Suprapubic skin (tissue), 4 donors: ENCODE results near the gene ARF3. TPM values are rescaled to one million over a fixed set of nuclear protein-coding genes. Genes with fewer than 3 reads are reported as not detected.

Experiments
- DNase-seq, 2 donors: peaks; one replicate each; pipeline ENCODE4 v3.0.0-alpha.2; 2019; ENCODE audit warnings: low spot score in 2 of 2
- H3K27ac ChIP-seq: fragments of 200-600 bp; sonication (generic); one replicate; pipeline ENCODE4 v1.5.1; 2019
- H3K27me3 ChIP-seq: fragments of 200-600 bp; sonication (generic); one replicate; pipeline ENCODE4 v1.5.1; 2019
- H3K36me3 ChIP-seq: fragments of 200-600 bp; sonication (generic); one replicate; pipeline ENCODE4 v1.5.1; 2019
- H3K4me1 ChIP-seq: fragments of 200-600 bp; sonication (generic); one replicate; pipeline ENCODE4 v1.5.1; 2019
- H3K4me3 ChIP-seq: fragments of 200-600 bp; sonication (generic); one replicate; pipeline ENCODE4 v1.5.1; 2019; ENCODE audit warnings: mild to moderate bottlenecking
- H3K9me3 ChIP-seq: fragments of 200-600 bp; sonication (generic); one replicate; pipeline ENCODE4 v1.5.1; 2019
- CTCF ChIP-seq, 2 donors: fragments of 200-600 bp in 1 of 2; fragments of 450-650 bp in 1 of 2; sonication (generic) in 1 of 2; IDR thresholded peaks; one replicate each; pipeline ENCODE4 v1.5.1; 2016 to 2019; ENCODE audit warnings: antibody characterized with exemption in 2 of 2, mild to moderate bottlenecking in 1 of 2, moderate library complexity in 1 of 2
- EP300 ChIP-seq: sonication (generic); formaldehyde crosslinking; IDR thresholded peaks from one replicate; pipeline ENCODE4 v1.6.1; 2017; ENCODE audit warnings: antibody characterized with exemption
- POLR2A ChIP-seq, 2 donors: fragments of 450-650 bp; IDR thresholded peaks; one replicate each; pipeline ENCODE4 v1.6.1; 2017; ENCODE audit warnings: antibody characterized with exemption in 2 of 2, mild to moderate bottlenecking in 2 of 2, moderate library complexity in 2 of 2
- POLR2AphosphoS5 ChIP-seq, 3 donors: sonication (generic); formaldehyde crosslinking; IDR thresholded peaks; one replicate each; pipeline ENCODE4 v1.6.1; 2017; ENCODE audit warnings: antibody characterized with exemption in 3 of 3
- WGBS: methylation state at CpG from one replicate; pipeline ENCODE4 v1.1.5; 2018; 5-methylcytosine and 5-hydroxymethylcytosine counted together
- total RNA-seq, 4 donors: library from RNA; depleted of rRNA; stranded (reverse); fragments of >200 nt; gene quantifications; one replicate each; pipeline ENCODE4 v1.1.0, GENCODE V29; 2016

Gene ARF3
- total RNA-seq, 4 donors from 2014 or later: 78.3 to 98.7 (median 87.7) TPM

- peaks cover 48% of the 10 kb centered on the region for H3K27me3 ChIP-seq
- TF ChIP-seq POLR2A (IDR thresholded peaks at IDR 0.05): no peak
- TF ChIP-seq EP300: no peak
- no peak for TF ChIP-seq POLR2AphosphoS5 (IDR thresholded peaks at IDR 0.05)
- no peak for TF ChIP-seq CTCF (IDR thresholded peaks at IDR 0.05)
- H3K36me3 ChIP-seq: no peaks in the 10 kb centered on the region
- 82% methylated on average over 3 of the region's 3 CpGs for whole genome bisulfite sequencing
- H3K9me3 ChIP-seq: no peaks in the 10 kb centered on the region
- DNase-seq: no peak
- no peak overlapping the region for H3K4me3 ChIP-seq
- no peak overlapping the region for H3K27ac ChIP-seq
- peaks cover 29% of the 10 kb centered on the region for H3K4me1 ChIP-seq
Observed at GRCh38 chr12:48993787-48994186, 36.5 kb upstream of the ARF3 start.

GRCh38 chr12:48991247-48992050, 34.2 kb upstream of the ARF3 start:
- 63% methylated on average over 8 of the region's 8 CpGs for WGBS

GRCh38 chr12:48990552-48990951, 33.3 kb upstream of the ARF3 start:
- no peak for DNase-seq
- no peak for TF ChIP-seq EP300
- H3K4me1 ChIP-seq: peaks cover 12% of the 10 kb centered on the region
- H3K27me3 ChIP-seq: peaks cover 61% of the 10 kb centered on the region
- H3K36me3 ChIP-seq: no peaks in the 10 kb centered on the region
- no peaks in the 10 kb centered on the region for H3K9me3 ChIP-seq
- no peak overlapping the region for H3K27ac ChIP-seq
- H3K4me3 ChIP-seq: no peak overlapping the region

More at GRCh38 chr12:48991247-48992050, 34.2 kb upstream of the ARF3 start:
- no peak overlapping the region for H3K27ac ChIP-seq
- DNase-seq: no peak
- peaks cover 12% of the 10 kb centered on the region for H3K4me1 ChIP-seq
- no peaks in the 10 kb centered on the region for H3K36me3 ChIP-seq
- TF ChIP-seq POLR2A (IDR thresholded peaks at IDR 0.05): no peak
- H3K27me3 ChIP-seq: peaks cover 55% of the 10 kb centered on the region
- no peaks in the 10 kb centered on the region for H3K9me3 ChIP-seq
- H3K4me3 ChIP-seq: no peak overlapping the region

- Histone ChIP-seq H3K27me3 (peaks cover 52% of the 10 kb centered on the region), H3K4me1 (peaks cover 5% of the 10 kb centered on the region), H3K9me3 (no peaks in the 10 kb centered on the region), H3K27ac (no peak overlapping the region), H3K36me3 (no peaks in the 10 kb centered on the region), H3K4me3 (no peak overlapping the region)
- 23% methylated on average over 16 of the region's 16 CpGs for WGBS
- TF ChIP-seq POLR2A (IDR thresholded peaks at IDR 0.05): no peak
- TF ChIP-seq CTCF (IDR thresholded peaks at IDR 0.05): peak; percentile 60 to 90
- DNase-seq: no peak
Observed at GRCh38 chr12:48988030-48988649, 30.9 kb upstream of the ARF3 start.

- Histone ChIP-seq H3K9me3 (no peaks in the 10 kb centered on the region), H3K36me3 (no peaks in the 10 kb centered on the region), H3K4me3 (no peak overlapping the region), H3K27ac (no peak overlapping the region), H3K27me3 (peaks cover 64% of the 10 kb centered on the region), H3K4me1 (peaks cover 5% of the 10 kb centered on the region)
- WGBS: 62% methylated on average over 16 of the region's 23 CpGs
- no peak for TF ChIP-seq POLR2AphosphoS5 (IDR thresholded peaks at IDR 0.05)
- TF ChIP-seq CTCF (IDR thresholded peaks at IDR 0.05): no peak
- no peak for TF ChIP-seq POLR2A (IDR thresholded peaks at IDR 0.05)
- no peak for TF ChIP-seq EP300
- no peak for DNase-seq
Observed at GRCh38 chr12:48986720-48987291, 29.5 kb upstream of the ARF3 start.

GRCh38 chr12:48985901-48986300, 28.6 kb upstream of the ARF3 start:
- Histone ChIP-seq H3K27ac (no peak overlapping the region), H3K27me3 (peaks cover 68% of the 10 kb centered on the region), H3K36me3 (no peaks in the 10 kb centered on the region), H3K4me3 (no peak overlapping the region), H3K9me3 (no peaks in the 10 kb centered on the region), H3K4me1 (peaks cover 14% of the 10 kb centered on the region)
- TF ChIP-seq CTCF (IDR thresholded peaks at IDR 0.05) (no peak), POLR2A (IDR thresholded peaks at IDR 0.05) (no peak), EP300 (no peak), POLR2AphosphoS5 (IDR thresholded peaks at IDR 0.05) (no peak)
- 77% methylated on average over 2 of the region's 2 CpGs for WGBS
- no peak for DNase-seq
